A673 (cell line): ENCODE results near the gene DSCAM. TPM values are rescaled to one million over a fixed set of nuclear protein-coding genes. Genes with fewer than 3 reads are reported as not detected.

Experiments used
- BruUV-seq: library from RNA; stranded (reverse); fragments of 400-500 nt; replicated peaks from 2 replicates; lab custom pipeline; 2021; lab: Mats Ljungman, UMichigan
- CTCF ChIA-PET: fragments of 300-600 bp; sonication (Branson Sonifier 250); formaldehyde crosslinking; loops from one replicate; lab custom pipeline; 2022; ENCODE audit warnings: antibody characterized with exemption; lab: Charles Lee
- POLR2A ChIA-PET: fragments of 300-600 bp; sonication (Branson Sonifier 250); formaldehyde crosslinking; loops from one replicate; lab custom pipeline; 2022; ENCODE audit warnings: antibody characterized with exemption; ENCODE audit not compliant: low non-redundant PET; lab: Charles Lee
- DNase-seq: peaks from one replicate; pipeline ENCODE4 v3.0.0-alpha.2; 2015; ENCODE audit warnings: low spot score
- H3K27ac ChIP-seq: fragments of 200-600 bp; sonication (generic); 2 replicates; pipeline ENCODE4 v1.5.1; 2016; ENCODE audit warnings: mixed run types, low read depth, mild to moderate bottlenecking, mixed read lengths, antibody characterized with exemption, low read length; ENCODE audit not compliant: poor library complexity, severe bottlenecking
- H3K27me3 ChIP-seq: fragments of 200-600 bp; sonication (generic); replicated peaks from 2 replicates; pipeline ENCODE4 v1.6.1; 2017; ENCODE audit warnings: mixed run types, low read depth, mild to moderate bottlenecking, mixed read lengths, antibody characterized with exemption, low read length; ENCODE audit not compliant: insufficient read depth, poor library complexity
- H3K36me3 ChIP-seq: fragments of 200-600 bp; sonication (generic); 2 replicates; pipeline ENCODE4 v1.6.1; 2016; ENCODE audit warnings: mixed run types, mild to moderate bottlenecking, mixed read lengths, antibody characterized with exemption, low read length; ENCODE audit not compliant: insufficient read depth, poor library complexity, severe bottlenecking
- H3K4me1 ChIP-seq: fragments of 200-600 bp; sonication (generic); 2 replicates; pipeline ENCODE4 v1.6.1; 2017; ENCODE audit warnings: mixed run types, mild to moderate bottlenecking, mixed read lengths, antibody characterized with exemption, low read length; ENCODE audit not compliant: insufficient read depth, poor library complexity, severe bottlenecking
- H3K4me3 ChIP-seq: fragments of 200-600 bp; sonication (generic); 2 replicates; pipeline ENCODE4 v1.5.1; 2016; ENCODE audit warnings: low read depth, mixed run types, mild to moderate bottlenecking, mixed read lengths, low read length; ENCODE audit not compliant: poor library complexity, severe bottlenecking
- H3K9me3 ChIP-seq: fragments of 200-600 bp; sonication (generic); 2 replicates; pipeline ENCODE4 v1.6.1; 2016; ENCODE audit warnings: mixed run types, low read depth, mild to moderate bottlenecking, mixed read lengths, antibody characterized with exemption, low read length; ENCODE audit not compliant: poor library complexity, severe bottlenecking
- EZH2 ChIP-seq: fragments of 200-600 bp; sonication (generic); IDR thresholded peaks from 2 replicates; pipeline ENCODE4 v1.6.1; 2017; ENCODE audit warnings: borderline replicate concordance, low read depth, mild to moderate bottlenecking, mixed read lengths, antibody characterized with exemption, low read length; ENCODE audit not compliant: poor library complexity, severe bottlenecking
- intact Hi-C: fragments of 100-400 bp; cut with micrococcal nuclease; formaldehyde crosslinking; loops from one replicate; pipeline ENCODE4 v1.10.0; 2022; ENCODE audit not compliant: unreplicated experiment
- total RNA-seq: library from RNA; stranded (reverse); gene quantifications from 2 replicates; pipeline ENCODE4 v1.2.3, GENCODE V29; 2021
- TF ChIP-seq, protein P1 (sequence below): fragments of 300-800, 200-600 bp; sonication (generic); conservative IDR thresholded peaks from 2 replicates; pipeline ENCODE4 v1.5.1; 2017; ENCODE audit warnings: low read depth, mild to moderate bottlenecking, antibody characterized with exemption, low read length, moderate library complexity, mixed read lengths

The DSCAM gene
- total RNA-seq, 1 experiment from 2014 or later, result not detected

DNA sequence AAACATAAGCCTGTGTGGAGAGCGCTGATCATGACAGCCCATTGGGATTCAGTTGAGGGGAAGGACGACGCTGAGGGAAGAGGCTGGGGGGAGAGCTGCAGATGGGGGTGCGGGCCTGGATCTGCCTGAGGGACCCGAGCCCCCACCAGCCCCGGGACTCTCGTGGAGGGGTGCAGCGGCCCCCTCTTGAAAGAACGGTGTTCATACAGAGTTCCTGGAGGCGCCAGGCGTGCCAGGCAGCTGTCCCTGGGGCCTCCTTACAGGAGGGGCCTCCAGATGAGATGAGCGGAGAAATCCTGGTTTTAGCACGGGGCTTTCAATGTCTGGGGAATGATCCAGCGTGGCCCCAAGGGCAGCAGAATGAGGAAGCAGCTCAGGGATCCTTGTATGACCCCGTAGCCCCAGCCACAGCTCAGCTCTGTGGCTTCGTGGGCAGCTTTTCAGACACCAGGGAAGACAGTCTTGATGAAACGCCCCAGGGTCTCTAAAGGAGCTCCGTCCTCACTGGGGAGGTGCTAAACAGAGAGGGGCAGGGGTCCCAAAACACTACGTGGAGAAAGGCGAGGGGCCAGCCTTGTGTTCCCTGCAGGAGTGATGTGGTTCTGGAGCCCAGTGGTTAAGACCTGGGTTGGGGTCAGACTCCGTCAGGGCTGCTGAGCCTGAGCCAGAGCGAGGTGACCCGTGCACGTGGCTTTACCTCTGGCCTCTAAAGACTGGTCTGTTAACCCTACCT lies 7.2 kb upstream of the DSCAM start:
- Histone ChIP-seq H3K27me3 (no peaks in the 10 kb centered on the region), H3K4me1 (no peaks in the 10 kb centered on the region), H3K27ac (no peak overlapping the region), H3K4me3 (no peak overlapping the region), H3K36me3 (no peaks in the 10 kb centered on the region), H3K9me3 (peaks cover 23% of the 10 kb centered on the region)
- no TSS peak for BruUV-seq
- CTCF ChIA-PET, result no interaction called here
- DNase-seq, result no peak
- POLR2A ChIA-PET, result no interaction called here
- intact Hi-C loops, result no loop called here
- TF ChIP-seq, protein P1, sequence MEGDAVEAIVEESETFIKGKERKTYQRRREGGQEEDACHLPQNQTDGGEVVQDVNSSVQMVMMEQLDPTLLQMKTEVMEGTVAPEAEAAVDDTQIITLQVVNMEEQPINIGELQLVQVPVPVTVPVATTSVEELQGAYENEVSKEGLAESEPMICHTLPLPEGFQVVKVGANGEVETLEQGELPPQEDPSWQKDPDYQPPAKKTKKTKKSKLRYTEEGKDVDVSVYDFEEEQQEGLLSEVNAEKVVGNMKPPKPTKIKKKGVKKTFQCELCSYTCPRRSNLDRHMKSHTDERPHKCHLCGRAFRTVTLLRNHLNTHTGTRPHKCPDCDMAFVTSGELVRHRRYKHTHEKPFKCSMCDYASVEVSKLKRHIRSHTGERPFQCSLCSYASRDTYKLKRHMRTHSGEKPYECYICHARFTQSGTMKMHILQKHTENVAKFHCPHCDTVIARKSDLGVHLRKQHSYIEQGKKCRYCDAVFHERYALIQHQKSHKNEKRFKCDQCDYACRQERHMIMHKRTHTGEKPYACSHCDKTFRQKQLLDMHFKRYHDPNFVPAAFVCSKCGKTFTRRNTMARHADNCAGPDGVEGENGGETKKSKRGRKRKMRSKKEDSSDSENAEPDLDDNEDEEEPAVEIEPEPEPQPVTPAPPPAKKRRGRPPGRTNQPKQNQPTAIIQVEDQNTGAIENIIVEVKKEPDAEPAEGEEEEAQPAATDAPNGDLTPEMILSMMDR, result no peak
- TF ChIP-seq EZH2, result no peak

GRCh38 chr21:40852563-40852962 lies 5.6 kb upstream of the DSCAM start:
- Histone ChIP-seq H3K9me3 (peaks cover 23% of the 10 kb centered on the region), H3K27me3 (peaks cover 2% of the 10 kb centered on the region), H3K36me3 (no peaks in the 10 kb centered on the region), H3K4me1 (no peaks in the 10 kb centered on the region), H3K4me3 (no peak overlapping the region), H3K27ac (no peak overlapping the region)
- CTCF ChIA-PET, result no interaction called here
- BruUV-seq, result no TSS peak
- no peak for TF ChIP-seq EZH2
- TF ChIP-seq, protein P1, result no peak
- POLR2A ChIA-PET, result no interaction called here
- intact Hi-C loops, result no loop called here
- DNase-seq, result no peak

- CTCF ChIA-PET, result no interaction called here
- POLR2A ChIA-PET, result no interaction called here
- peaks cover 8% of the 10 kb centered on the region for H3K27me3 ChIP-seq
- DNase-seq, result no peak
- no peak overlapping the region for H3K27ac ChIP-seq
- TF ChIP-seq, protein P1, result no peak
- no peak for TF ChIP-seq EZH2
- no TSS peak for BruUV-seq
- intact Hi-C loops, result no loop called here
- no peaks in the 10 kb centered on the region for H3K4me1 ChIP-seq
- H3K9me3 ChIP-seq, result peaks cover 23% of the 10 kb centered on the region
- no peaks in the 10 kb centered on the region for H3K36me3 ChIP-seq
- no peak overlapping the region for H3K4me3 ChIP-seq
Observed at GRCh38 chr21:40851749-40852148, 4.8 kb upstream of the DSCAM start.
